GM18519 (cell line): ENCODE data around the gene ZNF550.
A peak's percentile ranks its signal among the peaks of the same experiment; 100 is the strongest.

ENCODE experiments used
- ATAC-seq: cut with Tn5 transposase; IDR thresholded peaks from one replicate; pipeline ENCODE4 v1.9.1; 2021; ENCODE audit warnings: mild to moderate bottlenecking, moderate library complexity; ENCODE audit not compliant: unreplicated experiment, low FRiP score

Gene ZNF550

GRCh38 chr19:57559404-57560025, at the start of gene ZNF550:
TSS of gene ZNF550 (minus strand) at chr19:57559863. CDS start at chr19:57559682, 181 bp downstream.
- peak; percentile 74 for ATAC-seq

- no peak for ATAC-seq
These were observed 47.3 kb upstream of the ZNF550 start for GRCh38 chr19:57606931-57607330.

- peak; percentile 63 for ATAC-seq
These were observed 40.2 kb upstream of the ZNF550 start, which contains the start of gene ZNF530 for GRCh38 chr19:57599761-57600383. TSS of gene ZNF530 (plus strand) at chr19:57599885. CDS start at chr19:57604346, 4,461 bp downstream.

- no peak for ATAC-seq
These were observed 39.7 kb upstream of the ZNF550 start for GRCh38 chr19:57599377-57599760.

GRCh38 chr19:57587529-57587928, 27.9 kb upstream of the ZNF550 start:
- ATAC-seq, result no peak

GRCh38 chr19:57583521-57584416, 24.1 kb upstream of the ZNF550 start, which contains the start of gene ZIK1:
TSS of gene ZIK1 (plus strand) at chr19:57584145. CDS start at chr19:57584357, 212 bp downstream.
- ATAC-seq, result no peak

- no peak for ATAC-seq
These were observed 23.4 kb upstream of the ZNF550 start for GRCh38 chr19:57583104-57583520.

- ATAC-seq, result peak; percentile 93
These were observed 19.0 kb upstream of the ZNF550 start, which contains the start of gene ZNF416 for GRCh38 chr19:57578487-57579205. TSS of gene ZNF416 (minus strand) at chr19:57578911. CDS start at chr19:57578704, 207 bp downstream.

GRCh38 chr19:57576661-57577060, 17.0 kb upstream of the ZNF550 start:
- ATAC-seq, result no peak

- ATAC-seq, result no peak
These were observed 12.8 kb upstream of the ZNF550 start for GRCh38 chr19:57572415-57572947.

- no peak for ATAC-seq
These were observed 11.0 kb upstream of the ZNF550 start for GRCh38 chr19:57570707-57571106.

GRCh38 chr19:57566396-57567265, 7.0 kb upstream of the ZNF550 start:
- ATAC-seq, result no peak

GRCh38 chr19:57563547-57563946, 3.9 kb upstream of the ZNF550 start:
- no peak for ATAC-seq

- peak; percentile 15 for ATAC-seq
These were observed 407 bp upstream of the ZNF550 start for GRCh38 chr19:57560049-57560491.

- ATAC-seq, result peak; percentile 18
These were observed 657 bp downstream of the ZNF550 start for GRCh38 chr19:57559008-57559403.

- ATAC-seq, result no peak
These were observed 1.1 kb downstream of the ZNF550 start for GRCh38 chr19:57558525-57558924.

GRCh38 chr19:57557659-57558058, 2.0 kb downstream of the ZNF550 start:
- no peak for ATAC-seq

GRCh38 chr19:57552432-57552831, 7.2 kb downstream of the ZNF550 start:
- ATAC-seq, result no peak

- no peak for ATAC-seq
These were observed 13.2 kb downstream of the ZNF550 start for GRCh38 chr19:57546513-57546912.
